H1 (cell line): ENCODE results near the gene SPTLC3. TPM values are rescaled to one million over a fixed set of nuclear protein-coding genes. Genes with fewer than 3 reads are reported as not detected.

Experiments
- CTBP2 ChIP-seq: IDR thresholded peaks from 2 replicates; pipeline ENCODE4 v1.7.0; 2011; ENCODE audit warnings: borderline replicate concordance, mild to moderate bottlenecking, moderate library complexity, mixed read lengths, low read length; ENCODE audit not compliant: insufficient read depth, insufficient read length
- FOSL1 ChIP-seq: IDR thresholded peaks from 2 replicates; pipeline ENCODE4 v1.6.1; 2011; ENCODE audit warnings: mild to moderate bottlenecking, low read depth, low read length, moderate library complexity; ENCODE audit not compliant: insufficient read depth
- GTF2F1 ChIP-seq: IDR thresholded peaks from 2 replicates; pipeline ENCODE4 v1.6.1; 2012; ENCODE audit warnings: low read depth, low read length, improper control_type of control experiment, borderline replicate concordance
- polyA plus RNA-seq, 7 experiments: library from polyadenylated mRNA; depleted of rRNA in 3 of 7; stranded (reverse) in 5 of 7; unstranded in 2 of 7; fragments of >200 nt in 5 of 7; fragments of 200-250 nt in 2 of 7; gene quantifications; 1 replicate in 5 of 7; 2 replicates in 1 of 7; 4 replicates in 1 of 7; pipeline versions ENCODE4 v1.2.1 to v1.2.3, GENCODE V29; 2011 to 2013; ENCODE audit warnings: missing spikeins in 2 of 7, mixed read lengths in 2 of 7
- total RNA-seq: library from RNA; stranded (reverse); fragmentation: NEBNext Ultra II Directional; extraction: Animal tissue kit (Norgen Biotek cat#: 25700); gene quantifications from 2 replicates; pipeline ENCODE4 v1.2.1, GENCODE V29; 2021

Gene SPTLC3
- total and polyA plus RNA-seq, 2 of the 8 experiments (the other 6 are each of a cell fraction or from before 2014, with no cell fraction given) = 0.23 to 0.82 TPM

GRCh38 chr20:13117200-13117599, 108.4 kb downstream of the SPTLC3 start (continued):
- no peak for TF ChIP-seq GTF2F1
- TF ChIP-seq FOSL1 = no peak
- TF ChIP-seq CTBP2 = no peak
